NB4 (cell line): ENCODE data around the gene PDZD2.

Experiments used
- DNase-seq: peaks from one replicate; pipeline ENCODE4 v3.0.0; 2010; ENCODE audit warnings: low read depth
- H3K4me3 ChIP-seq: one replicate; pipeline ENCODE4 v1.5.1; 2011; ENCODE audit warnings: mild to moderate bottlenecking, low read depth, low read length, moderate library complexity
- MYC ChIP-seq: IDR thresholded peaks from 2 replicates; pipeline ENCODE4 v1.6.1; 2011; ENCODE audit warnings: low read depth, low read length
- POLR2A ChIP-seq: IDR thresholded peaks from 2 replicates; pipeline ENCODE4 v1.6.1; 2011; ENCODE audit warnings: mild to moderate bottlenecking; ENCODE audit not compliant: insufficient read length; ENCODE audit errors: extremely low read depth
- TF ChIP-seq, protein P1 (sequence below): IDR thresholded peaks from one replicate; pipeline ENCODE4 v1.5.1; 2012; ENCODE audit warnings: low read depth, low read length
- TF ChIP-seq, protein P2 (sequence below): IDR thresholded peaks from 2 replicates; pipeline ENCODE4 v1.6.1; 2011; ENCODE audit warnings: low read depth, low read length

Gene PDZD2

DNA sequence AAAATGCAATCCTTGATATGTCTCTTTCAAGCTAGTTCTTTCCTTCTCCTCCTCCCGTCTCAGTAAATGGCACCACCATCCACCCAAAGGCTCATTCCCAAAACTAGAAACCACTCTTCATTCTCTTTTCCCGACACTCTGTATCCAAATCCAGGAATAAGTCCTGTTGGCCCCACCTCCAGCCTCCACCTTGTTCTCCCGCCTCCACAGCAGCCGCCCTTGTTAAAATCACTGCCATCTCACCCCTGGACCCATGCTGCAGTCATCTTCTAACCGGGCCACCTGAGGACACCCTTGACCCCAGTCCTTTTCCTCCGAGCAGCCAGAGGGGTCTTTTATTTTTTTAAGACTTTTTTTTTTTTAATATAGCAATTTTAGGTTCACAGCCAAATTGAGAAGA, 9.4 kb downstream of the PDZD2 start:
- no peak overlapping the region for H3K4me3 ChIP-seq
- no peak for DNase-seq
- TF ChIP-seq, protein P1, sequence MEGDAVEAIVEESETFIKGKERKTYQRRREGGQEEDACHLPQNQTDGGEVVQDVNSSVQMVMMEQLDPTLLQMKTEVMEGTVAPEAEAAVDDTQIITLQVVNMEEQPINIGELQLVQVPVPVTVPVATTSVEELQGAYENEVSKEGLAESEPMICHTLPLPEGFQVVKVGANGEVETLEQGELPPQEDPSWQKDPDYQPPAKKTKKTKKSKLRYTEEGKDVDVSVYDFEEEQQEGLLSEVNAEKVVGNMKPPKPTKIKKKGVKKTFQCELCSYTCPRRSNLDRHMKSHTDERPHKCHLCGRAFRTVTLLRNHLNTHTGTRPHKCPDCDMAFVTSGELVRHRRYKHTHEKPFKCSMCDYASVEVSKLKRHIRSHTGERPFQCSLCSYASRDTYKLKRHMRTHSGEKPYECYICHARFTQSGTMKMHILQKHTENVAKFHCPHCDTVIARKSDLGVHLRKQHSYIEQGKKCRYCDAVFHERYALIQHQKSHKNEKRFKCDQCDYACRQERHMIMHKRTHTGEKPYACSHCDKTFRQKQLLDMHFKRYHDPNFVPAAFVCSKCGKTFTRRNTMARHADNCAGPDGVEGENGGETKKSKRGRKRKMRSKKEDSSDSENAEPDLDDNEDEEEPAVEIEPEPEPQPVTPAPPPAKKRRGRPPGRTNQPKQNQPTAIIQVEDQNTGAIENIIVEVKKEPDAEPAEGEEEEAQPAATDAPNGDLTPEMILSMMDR: no peak
- TF ChIP-seq POLR2A: no peak
- no peak for TF ChIP-seq MYC
- TF ChIP-seq, protein P2, sequence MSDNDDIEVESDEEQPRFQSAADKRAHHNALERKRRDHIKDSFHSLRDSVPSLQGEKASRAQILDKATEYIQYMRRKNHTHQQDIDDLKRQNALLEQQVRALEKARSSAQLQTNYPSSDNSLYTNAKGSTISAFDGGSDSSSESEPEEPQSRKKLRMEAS: no peak

DNA sequence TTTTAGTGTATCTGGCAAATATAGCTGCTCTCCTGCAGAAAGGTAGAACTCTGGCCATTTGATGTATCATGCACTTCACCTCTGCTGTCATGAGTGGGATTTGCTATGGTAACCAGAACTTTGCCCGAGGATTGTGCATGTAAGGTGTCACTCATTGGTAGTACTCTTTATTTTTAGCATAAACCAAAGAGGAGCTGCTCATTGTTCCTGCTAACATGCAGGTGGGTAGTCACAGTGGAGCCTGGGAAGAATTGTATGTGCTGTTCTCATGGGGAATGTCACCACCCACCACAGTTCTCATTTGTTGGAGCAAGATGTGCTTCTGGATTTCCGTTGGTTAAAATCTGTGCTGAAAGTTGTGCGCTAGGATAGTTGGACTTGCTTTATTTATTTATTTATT, 12.3 kb downstream of the PDZD2 start:
- no peak for DNase-seq

DNA sequence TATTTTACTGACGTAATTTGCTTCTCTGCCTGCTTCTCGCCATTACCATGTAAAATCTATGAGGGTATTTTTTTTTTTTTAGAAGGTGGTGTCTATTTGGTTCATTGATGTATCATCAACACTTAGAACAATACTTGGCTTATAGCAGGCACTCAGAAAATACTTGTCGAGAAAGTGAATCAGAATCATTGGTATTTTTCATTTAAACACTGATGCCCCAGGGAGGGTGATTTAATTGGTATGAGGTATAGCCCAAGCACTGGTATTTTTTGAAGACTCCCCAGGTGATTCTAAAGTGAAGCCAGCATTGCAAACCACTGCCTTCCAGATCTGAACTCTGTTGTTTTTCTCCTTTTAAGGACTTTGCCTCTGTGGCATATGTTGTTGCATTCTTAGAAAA, 16.6 kb downstream of the PDZD2 start:
- TF ChIP-seq POLR2A (no peak), MYC (no peak)
- TF ChIP-seq, protein P2: no peak
- TF ChIP-seq, protein P1: no peak
- DNase-seq: no peak
- no peak overlapping the region for H3K4me3 ChIP-seq

More for the DNA sequence above, 12.3 kb downstream of the PDZD2 start:
- no peak for TF ChIP-seq MYC
- TF ChIP-seq, protein P1: no peak
- H3K4me3 ChIP-seq: no peak overlapping the region

DNA sequence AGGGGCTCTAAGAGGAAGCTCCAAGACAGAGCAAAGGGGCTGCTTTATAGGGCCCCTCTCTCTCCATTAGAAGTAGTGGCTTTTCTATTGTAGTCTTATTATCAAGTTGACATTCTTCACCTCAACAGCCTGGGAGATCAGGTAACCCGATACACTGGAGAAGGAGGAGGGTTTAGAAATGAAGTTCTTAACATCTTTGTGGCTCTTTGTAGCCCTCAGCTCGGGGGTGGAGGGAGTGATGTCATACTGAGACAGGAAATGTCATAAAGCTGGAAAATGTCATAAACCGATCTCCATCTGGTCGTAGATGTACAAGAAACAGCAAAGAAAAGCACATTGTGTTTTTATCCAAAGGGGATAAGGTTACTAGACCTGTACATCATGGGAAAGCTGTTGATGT, 17.9 kb downstream of the PDZD2 start:
- TF ChIP-seq MYC (no peak), POLR2A (no peak)
- TF ChIP-seq, protein P1: no peak
- TF ChIP-seq, protein P2: no peak
- DNase-seq: no peak
- H3K4me3 ChIP-seq: no peak overlapping the region

DNA sequence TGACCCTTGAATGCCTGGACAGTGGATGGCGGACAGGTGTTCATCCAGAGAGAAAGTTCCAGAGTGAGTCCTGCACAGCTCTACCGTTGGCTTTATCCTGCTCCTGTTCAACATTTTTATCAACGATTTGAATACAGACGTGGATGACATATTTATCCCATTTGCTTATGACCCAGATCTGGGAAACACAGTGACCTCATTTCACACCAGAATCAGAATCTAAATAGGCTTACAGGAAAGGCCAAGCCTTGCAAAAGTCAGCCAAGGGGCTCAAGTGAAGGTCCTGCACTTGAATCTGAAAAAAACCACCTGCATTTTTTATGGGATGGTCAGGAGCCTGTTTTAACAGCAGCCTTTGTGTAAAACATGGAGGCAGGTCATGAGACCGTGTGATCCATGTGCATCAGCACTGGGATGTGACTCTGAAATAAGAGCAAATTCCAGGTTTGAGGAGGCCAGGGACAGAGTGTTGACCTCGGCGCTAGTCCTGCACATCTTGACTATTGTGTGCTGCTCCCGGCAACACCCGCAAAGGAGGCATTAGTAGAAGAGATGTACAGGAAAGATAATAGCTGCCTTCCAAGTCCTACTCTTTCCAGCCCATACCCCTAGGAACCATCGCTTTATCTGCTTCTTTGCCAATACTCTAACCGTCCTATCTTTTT, 18.5 kb downstream of the PDZD2 start:
- H3K4me3 ChIP-seq: no peak overlapping the region
- no peak for DNase-seq
- no peak for TF ChIP-seq MYC
- TF ChIP-seq POLR2A: no peak
- TF ChIP-seq, protein P2: no peak
- TF ChIP-seq, protein P1: no peak

DNA sequence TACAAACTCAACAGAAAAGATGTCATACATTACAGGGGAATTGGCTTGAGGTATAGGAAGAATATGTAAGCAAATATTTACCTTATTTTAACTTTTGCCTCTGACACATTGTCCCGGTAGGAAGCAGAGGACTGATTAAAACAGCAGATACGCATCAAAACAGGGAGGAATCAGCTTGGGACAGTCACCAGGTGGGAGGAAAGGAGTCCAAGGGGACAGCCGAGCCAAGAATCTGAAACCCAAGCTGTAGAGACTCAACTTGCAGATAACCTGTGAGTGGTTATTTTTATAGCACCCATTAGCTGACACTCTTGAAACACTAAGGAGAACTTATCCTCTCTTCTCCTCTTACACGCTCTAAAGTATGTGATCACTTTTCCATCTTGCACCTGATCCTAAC, 22.3 kb downstream of the PDZD2 start:
- no peak for DNase-seq
- no peak overlapping the region for H3K4me3 ChIP-seq
- TF ChIP-seq, protein P1: no peak
- TF ChIP-seq, protein P2: no peak
- TF ChIP-seq MYC (no peak), POLR2A (no peak)
